Cerebellar cortex (tissue), 1 donor: Measurements from ENCODE around the gene ACTR1A.

Source experiments
- DNase-seq: peaks from one replicate; pipeline ENCODE4 v3.0.0-alpha.2; 2015; ENCODE audit warnings: low spot score

ACTR1A gene

GRCh38 chr10:102453502-102453901 is 49.0 kb downstream of the ACTR1A start:
- DNase-seq: no peak

GRCh38 chr10:102452672-102453340 is 49.7 kb downstream of the ACTR1A start:
- DNase-seq: no peak

GRCh38 chr10:102451105-102451969 is 51.2 kb downstream of the ACTR1A start, which contains the start of gene C10orf95:
Gene C10orf95, minus strand, starts transcription at chr10:102451543. Its CDS starts 450 bp downstream, at chr10:102451093.
- DNase-seq: peak; percentile 35

GRCh38 chr10:102450374-102451104 is 52.0 kb downstream of the ACTR1A start:
- DNase-seq: peak; percentile 81

DNA sequence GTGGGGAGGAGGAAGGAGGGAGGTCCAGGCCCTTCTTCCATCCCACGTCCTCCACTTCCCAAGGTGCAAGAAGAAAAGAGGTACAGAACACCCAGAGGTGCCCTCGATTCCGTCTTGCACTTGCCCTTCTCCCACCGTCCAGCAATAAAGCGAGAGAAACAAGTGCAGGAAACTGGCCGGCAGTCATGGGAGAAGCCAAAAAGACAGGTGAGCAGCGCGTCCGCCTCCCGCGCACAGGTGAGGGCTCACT is 52.5 kb downstream of the ACTR1A start:
- DNase-seq: no peak

GRCh38 chr10:102449321-102450123 is 53.0 kb downstream of the ACTR1A start:
- peak; percentile 92 for DNase-seq

DNA sequence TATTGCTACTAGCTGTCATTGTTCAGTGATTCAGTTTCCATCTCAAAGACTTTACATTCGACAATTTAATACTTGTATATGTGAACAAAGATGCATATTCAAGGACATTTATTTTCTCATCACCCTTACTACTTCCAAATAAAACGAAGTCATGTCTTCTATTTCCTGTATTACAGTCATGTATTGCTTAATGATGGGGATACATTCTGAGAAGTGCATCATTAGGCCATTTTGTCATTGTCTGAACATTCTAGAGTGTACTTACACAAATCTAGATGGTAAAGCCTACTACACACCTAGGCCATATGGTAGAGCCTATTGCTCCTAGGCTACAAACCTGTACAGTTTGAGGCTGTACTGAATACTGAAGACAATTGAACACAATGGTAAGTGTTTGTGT is 57.7 kb downstream of the ACTR1A start:
- DNase-seq: no peak

DNA sequence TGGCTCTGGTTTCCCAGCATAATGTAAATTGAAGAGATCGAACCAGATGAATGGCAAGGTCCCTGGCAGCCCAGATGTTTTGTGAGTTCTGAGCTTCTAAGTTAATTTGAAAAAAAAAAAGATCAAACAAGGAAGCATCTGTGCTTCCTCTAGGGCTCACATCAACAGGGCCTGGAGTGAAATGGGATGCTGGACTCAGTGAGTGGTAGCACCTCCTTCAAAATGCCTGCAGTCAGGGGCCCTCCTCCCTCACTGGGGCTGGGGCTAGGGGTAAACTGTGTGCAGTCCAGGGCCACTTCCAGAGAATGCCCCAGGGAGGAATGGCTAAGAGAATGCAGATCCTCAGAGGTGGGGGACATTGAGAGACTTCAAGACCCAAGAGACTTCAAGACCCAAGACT is 64.1 kb downstream of the ACTR1A start:
- DNase-seq: no peak

GRCh38 chr10:102437515-102437914 is 65.0 kb downstream of the ACTR1A start:
- no peak for DNase-seq

GRCh38 chr10:102436312-102436711 is 66.2 kb downstream of the ACTR1A start:
- no peak for DNase-seq

GRCh38 chr10:102435529-102436233 is 66.8 kb downstream of the ACTR1A start:
- DNase-seq: no peak

- DNase-seq: no peak
These were observed 67.4 kb downstream of the ACTR1A start for GRCh38 chr10:102435133-102435497.

DNA sequence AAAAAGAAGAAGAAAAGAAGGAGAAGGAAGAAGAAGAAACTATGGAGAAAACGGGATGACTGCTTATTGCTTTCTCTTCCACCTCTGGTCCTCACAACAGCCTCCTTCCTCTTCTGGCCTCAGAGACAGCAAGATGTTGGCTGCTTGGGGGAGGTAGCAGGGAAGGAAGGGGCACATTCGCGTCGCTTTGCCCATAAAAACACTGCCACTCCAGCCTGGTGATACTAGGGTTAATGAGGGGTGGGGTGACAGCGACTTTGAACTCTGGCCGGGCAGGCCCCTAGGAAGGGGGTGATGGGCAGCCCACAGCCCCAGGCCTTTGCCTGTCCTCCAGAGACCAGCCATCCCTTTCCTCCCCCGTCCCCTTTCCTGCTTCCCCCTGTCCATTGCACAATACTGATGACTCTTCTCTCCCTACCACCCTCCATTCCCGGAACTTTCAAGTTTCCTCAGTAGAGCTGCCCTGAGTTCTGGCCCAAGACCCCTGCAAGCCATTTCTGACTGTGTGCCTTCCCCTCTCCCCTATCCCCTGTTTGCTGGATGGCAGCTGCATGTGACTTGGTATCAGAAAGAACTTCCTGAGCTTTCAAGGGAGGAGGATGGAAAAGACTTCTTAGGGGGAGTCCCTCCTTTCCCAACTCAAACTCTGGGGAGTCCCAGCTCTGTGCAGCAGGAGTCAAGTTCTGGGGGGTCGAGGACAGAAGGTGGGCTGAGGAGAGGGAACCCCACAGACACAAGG is 67.9 kb downstream of the ACTR1A start:
- no peak for DNase-seq

DNA sequence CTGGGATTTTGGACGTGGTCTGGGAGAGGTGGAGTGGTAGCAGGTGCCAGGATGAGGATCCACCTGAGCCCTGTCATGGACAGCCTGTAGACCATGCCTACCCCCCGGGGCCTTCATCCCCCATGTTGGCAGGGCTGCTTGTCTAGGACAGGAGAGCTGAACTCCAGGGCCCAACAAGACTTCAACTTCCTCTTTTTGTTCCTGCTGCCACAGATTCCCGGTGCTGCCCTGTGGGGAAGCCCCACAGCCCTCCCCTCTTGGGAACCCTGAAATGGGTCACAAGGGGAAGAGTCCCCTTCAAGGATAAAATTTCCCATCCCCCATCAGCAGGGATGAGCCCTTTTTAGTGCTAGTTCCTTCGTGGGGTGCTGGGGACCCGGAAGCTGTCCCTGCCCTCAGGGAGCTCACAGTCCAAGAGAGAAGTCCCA is 68.9 kb downstream of the ACTR1A start:
- no peak for DNase-seq

- peak; percentile 99 for DNase-seq
These were observed 70.2 kb downstream of the ACTR1A start, which contains the start of gene CUEDC2 for GRCh38 chr10:102432162-102432950. Gene CUEDC2, minus strand, starts transcription at chr10:102432574. Its CDS starts 7,386 bp downstream, at chr10:102425188.

DNA sequence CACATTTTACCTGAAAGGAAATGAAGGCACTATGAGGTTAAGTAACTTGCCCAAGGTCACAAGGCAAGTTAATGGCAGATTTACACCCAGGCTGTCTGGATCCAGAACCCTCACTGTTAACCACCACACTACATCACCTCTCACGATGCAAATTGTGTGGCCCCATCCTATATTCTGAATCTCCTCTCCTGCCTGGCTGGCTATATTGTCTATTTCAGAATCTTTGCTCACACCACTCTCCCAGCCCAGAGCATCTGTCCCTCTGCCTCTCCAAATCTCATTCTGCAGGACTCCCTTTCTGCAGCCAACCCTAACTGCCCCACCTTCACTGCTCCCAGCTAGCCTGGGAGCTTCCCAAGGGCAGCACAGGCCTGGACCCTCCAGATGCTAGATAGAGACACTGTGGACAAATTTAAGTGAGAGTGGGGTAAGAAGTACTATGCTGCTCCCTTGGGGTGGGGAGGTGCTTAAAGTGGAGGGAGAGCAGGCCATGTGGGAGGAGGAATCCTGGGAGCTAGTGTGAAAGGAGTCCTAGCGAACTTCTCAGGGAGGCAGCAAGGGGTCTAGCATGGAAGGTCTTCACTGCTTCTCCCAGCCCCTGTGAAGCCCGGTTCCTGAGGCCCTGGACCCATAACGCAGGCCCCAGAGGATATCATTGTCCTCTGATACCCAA is 70.9 kb downstream of the ACTR1A start:
- DNase-seq: peak; percentile 41

DNA sequence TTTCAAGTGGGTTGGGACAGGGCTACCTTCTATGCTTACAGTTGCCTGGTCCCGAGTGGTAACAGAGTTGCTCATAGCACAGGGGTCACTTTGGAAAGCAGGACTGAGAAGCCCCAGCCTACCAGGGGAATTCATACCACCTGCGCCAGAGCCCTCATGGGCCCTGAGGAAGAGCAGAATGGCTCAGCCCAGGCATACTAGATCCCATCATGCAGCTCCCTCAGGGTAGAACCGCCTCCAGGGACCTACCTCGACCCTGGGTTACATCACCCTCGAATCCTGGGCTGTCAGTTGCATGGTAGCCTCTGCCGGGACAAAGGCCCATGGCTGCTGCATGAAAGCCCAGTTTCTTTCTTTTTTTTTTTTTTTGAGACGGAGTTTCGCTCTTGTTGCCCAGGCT is 73.0 kb downstream of the ACTR1A start:
- no peak for DNase-seq
